ENCODE results near the gene ANKRD31. TPM values are rescaled to one million over a fixed set of nuclear protein-coding genes. Genes with fewer than 3 reads are reported as not detected.

ANKRD31 gene
- polyA plus RNA-seq, 1 experiment = 0.02 TPM

DNA sequence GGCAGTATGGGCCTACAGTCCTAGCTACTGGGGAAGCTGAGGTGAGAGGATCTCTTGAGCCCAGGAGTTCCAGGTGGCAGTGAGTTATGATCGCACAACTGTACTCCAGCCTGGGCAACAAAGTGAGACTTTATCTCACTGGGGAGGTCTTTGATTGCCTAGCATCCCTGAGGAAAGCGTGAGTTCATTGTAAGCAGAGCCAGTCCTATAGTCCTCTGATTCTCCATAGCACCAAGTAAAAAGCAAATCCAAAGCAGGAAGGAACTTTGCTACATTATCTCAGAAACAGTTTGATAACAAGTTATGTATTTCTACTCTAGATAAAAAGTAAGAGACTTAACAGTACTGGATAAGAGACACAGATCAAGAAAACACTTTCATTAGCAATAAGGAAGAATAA is 37.6 kb downstream of the ANKRD31 start:
- POLR2A ChIA-PET = no interaction called here
- TF ChIP-seq, protein P1, sequence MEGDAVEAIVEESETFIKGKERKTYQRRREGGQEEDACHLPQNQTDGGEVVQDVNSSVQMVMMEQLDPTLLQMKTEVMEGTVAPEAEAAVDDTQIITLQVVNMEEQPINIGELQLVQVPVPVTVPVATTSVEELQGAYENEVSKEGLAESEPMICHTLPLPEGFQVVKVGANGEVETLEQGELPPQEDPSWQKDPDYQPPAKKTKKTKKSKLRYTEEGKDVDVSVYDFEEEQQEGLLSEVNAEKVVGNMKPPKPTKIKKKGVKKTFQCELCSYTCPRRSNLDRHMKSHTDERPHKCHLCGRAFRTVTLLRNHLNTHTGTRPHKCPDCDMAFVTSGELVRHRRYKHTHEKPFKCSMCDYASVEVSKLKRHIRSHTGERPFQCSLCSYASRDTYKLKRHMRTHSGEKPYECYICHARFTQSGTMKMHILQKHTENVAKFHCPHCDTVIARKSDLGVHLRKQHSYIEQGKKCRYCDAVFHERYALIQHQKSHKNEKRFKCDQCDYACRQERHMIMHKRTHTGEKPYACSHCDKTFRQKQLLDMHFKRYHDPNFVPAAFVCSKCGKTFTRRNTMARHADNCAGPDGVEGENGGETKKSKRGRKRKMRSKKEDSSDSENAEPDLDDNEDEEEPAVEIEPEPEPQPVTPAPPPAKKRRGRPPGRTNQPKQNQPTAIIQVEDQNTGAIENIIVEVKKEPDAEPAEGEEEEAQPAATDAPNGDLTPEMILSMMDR (IDR thresholded peaks at IDR 0.05; ENCODE audit: insufficient read depth, low read depth, low read length) = no peak

DNA sequence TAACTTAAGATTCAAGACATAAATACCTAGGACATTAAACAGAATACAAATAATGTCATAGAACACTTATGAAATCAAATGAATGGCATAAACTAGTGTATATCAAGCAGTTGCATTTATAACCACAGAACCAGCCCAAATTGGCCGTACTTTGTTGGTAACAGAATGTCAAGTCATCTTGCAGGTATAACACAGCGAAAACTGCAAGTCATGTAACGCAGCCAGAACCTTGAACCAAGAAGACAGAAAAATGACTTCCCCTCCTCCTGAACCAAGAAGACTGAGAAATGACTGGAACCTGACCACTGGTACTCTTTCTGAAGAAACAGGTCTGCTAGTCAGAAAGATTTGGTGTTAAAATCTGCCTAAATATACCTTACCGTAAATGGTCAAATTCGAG is 38.9 kb downstream of the ANKRD31 start:
- ChIA-PET POLR2A (no interaction called here), CTCF (no interaction called here)
- TF ChIP-seq, protein P1 (IDR thresholded peaks at IDR 0.05; ENCODE audit: insufficient read depth, low read depth, low read length) = no peak
- Histone ChIP-seq H3K27me3 (ENCODE audit: control insufficient read depth, insufficient read depth, low read length) (no peaks in the 10 kb centered on the region), H3K4me3 (ENCODE audit: low read depth, low read length) (no peak overlapping the region), H3K36me3 (ENCODE audit: control insufficient read depth, insufficient read depth, low read length) (no peaks in the 10 kb centered on the region)
- no peak for DNase-seq (ENCODE audit: low read depth)

More for the DNA sequence above, 37.6 kb downstream of the ANKRD31 start:
- CTCF ChIA-PET = interaction anchor here (1.1 to 1.2 kb wide), 2 partner anchors 8 to 9 kb away, joined by 3 to 4 read pairs; no protein-coding TSS in a partner anchor
- no peak for DNase-seq (ENCODE audit: low read depth)
- Histone ChIP-seq H3K36me3 (ENCODE audit: control insufficient read depth, insufficient read depth, low read length) (no peaks in the 10 kb centered on the region), H3K4me3 (ENCODE audit: low read depth, low read length) (no peak overlapping the region), H3K27me3 (ENCODE audit: control insufficient read depth, insufficient read depth, low read length) (no peaks in the 10 kb centered on the region)

DNA sequence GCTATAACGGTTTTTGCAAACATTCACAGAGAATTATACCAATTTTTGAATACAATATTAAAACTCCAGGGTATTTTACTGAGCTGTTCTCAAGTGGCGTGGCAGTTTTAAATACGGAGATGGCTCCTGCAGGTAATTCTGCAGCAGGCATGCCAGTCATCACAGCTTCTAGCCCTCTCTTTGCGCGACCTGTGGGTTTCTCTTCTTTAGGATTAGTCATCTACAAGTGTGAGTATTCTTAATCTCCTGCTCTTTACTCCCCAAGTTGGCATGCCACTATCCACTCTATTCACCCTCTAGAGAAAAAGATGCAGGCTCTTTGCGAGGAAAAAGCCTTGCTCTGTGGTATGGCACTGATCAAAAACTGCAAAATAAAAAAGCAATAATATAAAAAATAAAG is 43.9 kb downstream of the ANKRD31 start:
- H3K4me3 ChIP-seq (ENCODE audit: low read depth, low read length) = no peak overlapping the region
- POLR2A ChIA-PET = no interaction called here
- DNase-seq (ENCODE audit: low read depth) = no peak
- no peaks in the 10 kb centered on the region for H3K36me3 ChIP-seq (ENCODE audit: control insufficient read depth, insufficient read depth, low read length)
- CTCF ChIA-PET = no interaction called here
- no peaks in the 10 kb centered on the region for H3K27me3 ChIP-seq (ENCODE audit: control insufficient read depth, insufficient read depth, low read length)
- TF ChIP-seq, protein P1 (IDR thresholded peaks at IDR 0.05; ENCODE audit: insufficient read depth, low read depth, low read length) = no peak

DNA sequence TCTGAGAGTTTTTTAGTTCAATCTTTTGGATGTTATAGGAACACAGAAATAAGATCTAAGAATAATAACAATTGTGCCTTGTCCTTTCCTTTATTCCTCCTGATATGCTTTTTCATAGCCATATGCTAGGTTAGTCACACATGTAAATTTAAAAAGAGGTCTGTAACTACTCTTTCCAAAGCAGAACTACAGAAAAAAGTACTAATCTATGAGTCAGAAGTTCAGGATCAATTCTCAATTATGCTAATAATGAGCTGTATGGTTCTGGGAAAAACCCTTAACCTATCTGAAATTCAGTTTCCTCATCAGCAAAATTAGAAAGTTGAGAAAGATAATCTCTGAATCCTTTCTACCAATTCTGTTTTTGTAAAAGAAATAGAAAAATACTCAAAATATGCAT is 44.4 kb downstream of the ANKRD31 start:
- ChIA-PET CTCF (no interaction called here), POLR2A (no interaction called here)
- Histone ChIP-seq H3K27me3 (ENCODE audit: control insufficient read depth, insufficient read depth, low read length) (no peaks in the 10 kb centered on the region), H3K36me3 (ENCODE audit: control insufficient read depth, insufficient read depth, low read length) (no peaks in the 10 kb centered on the region), H3K4me3 (ENCODE audit: low read depth, low read length) (no peak overlapping the region)
- DNase-seq (ENCODE audit: low read depth) = no peak
- TF ChIP-seq, protein P1 (IDR thresholded peaks at IDR 0.05; ENCODE audit: insufficient read depth, low read depth, low read length) = no peak

DNA sequence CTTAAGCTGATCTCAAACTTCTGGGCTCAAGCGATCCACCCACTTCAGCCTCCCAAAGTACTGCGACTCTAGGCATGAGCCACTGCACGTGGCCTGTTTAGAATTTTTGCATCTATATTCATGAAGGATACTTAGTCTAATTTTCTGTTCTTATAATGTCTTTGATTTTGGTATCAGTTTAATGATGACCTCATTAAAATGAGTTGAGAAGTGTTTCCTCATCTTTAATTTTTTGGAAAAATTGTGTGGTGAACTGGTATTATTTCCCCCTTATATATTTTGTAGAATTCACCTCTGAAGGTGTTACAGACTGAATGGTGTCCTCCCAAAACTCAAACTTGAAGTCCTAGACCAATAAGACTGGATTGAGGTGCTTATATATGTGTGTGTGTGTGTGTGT is 46.5 kb downstream of the ANKRD31 start:
- TF ChIP-seq, protein P1 (IDR thresholded peaks at IDR 0.05; ENCODE audit: insufficient read depth, low read depth, low read length) = no peak
- ChIA-PET POLR2A (no interaction called here), CTCF (interaction anchor here (1.4 kb wide), 1 partner anchor 10 kb away, joined by 3 read pairs; no protein-coding TSS in a partner anchor)
- no peaks in the 10 kb centered on the region for H3K27me3 ChIP-seq (ENCODE audit: control insufficient read depth, insufficient read depth, low read length)
- DNase-seq (ENCODE audit: low read depth) = no peak
- H3K4me3 ChIP-seq (ENCODE audit: low read depth, low read length) = no peak overlapping the region
- H3K36me3 ChIP-seq (ENCODE audit: control insufficient read depth, insufficient read depth, low read length) = no peaks in the 10 kb centered on the region

All from BJ (cell line).